ENCODE data around the gene RARB.

The RARB gene

GRCh38 chr3:25556447-25556846 is 128.4 kb downstream of the RARB start:
- FAIRE-seq = no peak

GRCh38 chr3:25557694-25558093 is 129.6 kb downstream of the RARB start:
- no peak for FAIRE-seq

DNA sequence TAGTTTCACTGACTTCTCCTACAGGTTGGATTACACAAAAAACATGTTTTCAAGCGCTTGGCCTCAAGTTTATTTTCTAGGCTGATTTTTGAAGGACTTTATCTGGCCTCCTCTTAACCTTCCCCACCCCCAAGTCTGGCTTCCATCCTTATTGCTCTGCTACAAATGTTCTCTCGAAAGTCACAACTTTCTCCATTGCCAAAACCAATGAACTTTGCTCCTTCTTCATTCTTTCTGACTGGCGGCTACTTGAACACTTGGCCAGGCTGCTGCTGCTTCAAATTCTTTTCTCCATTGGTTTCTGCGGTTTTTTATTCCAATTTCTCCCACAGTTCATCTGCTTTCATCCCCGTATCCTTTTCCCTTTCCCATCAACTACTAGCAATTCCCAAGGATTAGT is 130.1 kb downstream of the RARB start:
- no peak for FAIRE-seq

GRCh38 chr3:25558796-25559195 is 130.7 kb downstream of the RARB start:
- FAIRE-seq = no peak

- no peak for FAIRE-seq
Measured at GRCh38 chr3:25563601-25564000, 135.5 kb downstream of the RARB start.

DNA sequence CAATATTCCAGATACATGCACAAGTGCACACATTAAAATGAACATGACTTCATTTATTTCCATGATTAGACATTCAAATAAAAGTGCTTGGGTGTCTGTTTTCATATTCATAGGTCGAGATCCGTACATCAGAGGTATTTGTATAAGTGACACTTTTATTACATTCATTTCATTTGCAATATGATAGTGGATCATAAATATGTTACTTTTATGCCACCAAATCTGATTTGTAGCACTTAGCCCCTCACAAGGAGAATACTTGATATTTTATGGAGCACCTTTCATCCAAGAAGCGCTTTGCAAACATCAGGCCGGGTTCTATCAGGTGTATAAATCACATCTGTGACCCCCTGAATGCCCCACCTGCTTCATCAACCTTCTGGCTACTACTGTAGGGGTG is 136.0 kb downstream of the RARB start:
- FAIRE-seq = no peak

- no peak for FAIRE-seq
Measured at GRCh38 chr3:25565807-25566206, 137.7 kb downstream of the RARB start.

GRCh38 chr3:25566358-25566920 is 138.4 kb downstream of the RARB start:
- FAIRE-seq = no peak

GRCh38 chr3:25567388-25567787 is 139.3 kb downstream of the RARB start:
- FAIRE-seq = no peak

DNA sequence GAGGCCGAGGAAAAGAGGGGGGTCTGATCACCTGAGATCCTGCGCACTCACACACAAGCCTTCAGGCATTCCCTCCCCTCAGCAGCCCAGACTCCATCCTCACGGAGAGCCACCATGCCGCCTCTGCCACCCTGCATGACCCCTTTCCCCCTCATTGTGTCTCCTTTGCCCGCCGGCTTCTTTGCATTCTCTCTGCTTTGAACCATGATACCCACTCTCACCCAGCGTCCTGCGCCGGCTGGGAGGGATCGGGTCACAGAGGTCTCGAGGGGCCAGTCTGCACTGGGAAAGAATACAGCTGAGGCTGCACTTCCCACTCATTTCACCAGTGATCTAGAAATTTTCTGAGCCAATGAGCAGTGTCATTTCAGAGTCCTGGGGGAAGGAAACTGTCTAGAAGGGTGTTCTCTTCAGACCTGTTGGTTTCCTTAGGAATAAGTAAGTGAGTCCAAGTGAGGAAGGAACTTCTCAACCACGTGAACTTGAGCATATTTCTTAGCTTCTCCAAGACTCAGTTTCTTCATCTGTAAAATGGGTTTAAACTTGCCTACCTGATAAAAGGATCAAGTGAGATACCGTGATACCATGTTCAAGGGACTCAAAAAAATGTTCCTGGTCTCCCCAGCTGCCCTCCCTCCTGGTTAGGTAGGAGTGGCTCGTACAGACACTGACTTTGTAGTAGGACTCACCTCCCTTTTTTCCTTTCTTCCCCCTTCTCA is 139.9 kb downstream of the RARB start:
- no peak for FAIRE-seq

DNA sequence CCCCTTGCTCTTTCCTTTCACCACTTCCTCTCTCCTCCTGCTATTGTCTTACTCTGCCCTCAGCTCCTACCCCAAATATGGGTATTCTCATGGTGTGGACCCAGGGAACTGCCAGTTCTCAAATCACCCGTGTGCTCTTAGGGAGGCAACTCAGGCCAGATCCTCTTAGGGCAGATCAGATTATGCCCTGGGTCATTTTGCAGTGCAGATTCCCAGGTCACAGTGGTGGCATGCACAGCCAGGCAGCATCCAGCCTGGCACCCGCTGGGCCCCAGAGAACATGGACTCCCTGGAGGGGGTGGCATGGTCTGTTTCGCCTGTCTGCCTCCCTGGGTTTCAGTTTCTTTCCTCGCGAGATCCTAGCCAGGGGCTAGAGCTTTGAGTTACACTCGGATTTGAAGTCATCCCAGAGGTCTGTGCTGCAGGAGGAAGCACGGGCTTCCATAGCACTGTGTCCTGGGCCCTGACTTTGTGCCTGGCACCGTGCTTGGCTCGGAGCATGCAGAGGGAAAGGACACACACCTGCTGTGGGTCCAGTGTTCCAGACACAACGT is 140.5 kb downstream of the RARB start:
- no peak for FAIRE-seq

DNA sequence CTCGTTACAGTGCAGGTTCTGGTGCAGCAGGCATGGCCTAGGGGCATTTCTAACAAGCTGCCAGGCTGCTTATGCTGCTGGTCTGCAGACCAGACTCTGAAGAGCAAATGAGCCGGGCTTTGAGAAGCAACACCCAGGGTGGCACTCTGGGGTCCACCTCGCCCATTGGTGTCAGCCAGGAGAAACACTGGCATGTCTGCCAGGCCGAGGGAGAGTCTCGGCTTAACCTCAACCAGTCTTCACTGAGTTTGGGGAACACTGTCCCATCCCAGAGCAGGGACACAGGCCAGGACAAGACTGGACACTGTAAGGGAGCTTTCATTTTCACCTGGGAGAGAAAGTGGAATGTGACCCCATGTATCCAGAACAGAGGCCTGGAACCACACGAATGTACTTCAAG is 143.2 kb downstream of the RARB start:
- no peak for FAIRE-seq

DNA sequence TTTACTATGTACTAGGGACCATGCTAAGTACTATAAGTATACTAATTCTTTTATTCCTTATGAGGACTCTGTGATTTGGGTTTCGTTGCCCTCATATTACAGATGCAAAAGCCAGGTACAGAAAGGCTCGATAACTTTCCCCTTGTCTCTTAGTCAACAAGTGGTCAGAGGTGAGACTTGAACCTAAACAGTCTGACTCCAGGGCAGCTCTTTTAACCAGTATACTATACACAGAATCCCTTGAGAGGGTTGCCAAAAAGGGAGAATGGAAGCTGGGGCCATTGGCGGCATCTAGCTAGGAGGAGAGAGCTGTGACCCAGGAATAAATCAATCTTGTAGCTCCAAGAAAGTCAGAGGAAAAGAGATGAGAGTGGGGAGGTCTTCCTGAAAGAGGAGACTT is 144.3 kb downstream of the RARB start:
- FAIRE-seq = no peak

DNA sequence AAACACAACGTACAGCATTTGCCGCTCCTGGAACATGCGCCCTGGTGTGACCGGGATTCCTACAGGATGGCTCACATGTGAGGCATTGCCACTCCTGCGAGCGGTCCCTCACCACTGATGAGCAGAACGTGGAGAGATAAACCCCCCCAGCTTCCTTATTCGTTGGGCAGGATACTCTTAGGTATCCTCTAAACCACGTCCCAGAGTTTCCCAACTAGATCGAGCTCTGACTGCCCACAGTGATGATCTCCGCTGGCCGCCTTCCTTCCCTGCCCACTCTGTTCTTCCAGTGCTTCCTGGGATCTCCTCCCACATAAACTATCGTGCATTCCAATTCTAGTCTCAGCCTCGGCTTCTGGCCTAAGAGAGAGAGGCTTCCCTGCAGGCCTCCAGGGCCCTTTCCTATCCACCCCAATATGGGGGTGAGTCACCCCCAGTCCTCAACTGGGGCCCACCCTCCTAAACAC is 144.9 kb downstream of the RARB start:
- FAIRE-seq = no peak

- FAIRE-seq = no peak
Measured at GRCh38 chr3:25573386-25574171, 145.5 kb downstream of the RARB start.

GRCh38 chr3:25574172-25574765 is 146.2 kb downstream of the RARB start:
- FAIRE-seq = no peak

GRCh38 chr3:25575001-25575400 is 146.9 kb downstream of the RARB start:
- FAIRE-seq = no peak

- FAIRE-seq = no peak
Measured at GRCh38 chr3:25576146-25576545, 148.1 kb downstream of the RARB start.

- no peak for FAIRE-seq
Measured at GRCh38 chr3:25576831-25577454, 148.9 kb downstream of the RARB start.

- no peak for FAIRE-seq
Measured at GRCh38 chr3:25578059-25578458, 150.0 kb downstream of the RARB start.

DNA sequence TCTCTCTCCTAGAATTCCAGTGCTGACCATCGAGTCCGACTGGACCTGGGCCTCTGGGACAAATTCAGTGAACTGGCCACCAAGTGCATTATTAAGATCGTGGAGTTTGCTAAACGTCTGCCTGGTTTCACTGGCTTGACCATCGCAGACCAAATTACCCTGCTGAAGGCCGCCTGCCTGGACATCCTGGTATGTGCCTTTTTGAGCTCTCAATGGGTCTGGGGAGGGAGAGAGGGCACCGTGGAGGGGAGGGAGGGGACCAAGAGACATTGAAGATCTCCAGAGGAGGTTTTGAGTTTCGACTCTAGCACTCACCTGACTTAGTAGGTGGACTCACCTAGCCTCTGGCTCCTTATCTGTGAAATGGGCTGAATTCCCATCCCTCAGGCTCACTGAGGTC is 152.5 kb downstream of the RARB start:
- no peak for FAIRE-seq

- FAIRE-seq = no peak
Measured at GRCh38 chr3:25581335-25581734, 153.3 kb downstream of the RARB start.

DNA sequence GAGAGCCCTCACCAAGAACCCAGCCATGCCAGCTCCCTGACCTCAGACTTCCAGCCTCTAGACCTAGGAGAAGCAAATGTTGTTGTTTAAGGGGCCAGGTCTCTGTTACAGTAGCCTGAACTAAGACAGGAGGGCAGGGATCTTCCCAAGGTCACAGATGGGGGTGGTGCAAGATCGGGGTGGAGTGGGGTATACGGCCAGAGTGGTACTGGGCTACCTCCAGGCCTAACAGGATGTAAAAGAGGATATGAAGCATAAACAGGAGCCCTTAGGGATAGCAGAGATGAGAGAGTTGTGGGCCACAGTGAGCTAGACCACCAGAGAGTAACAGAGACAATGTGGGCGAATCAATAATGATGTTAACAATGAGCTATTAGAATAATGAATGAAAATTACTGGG is 153.8 kb downstream of the RARB start:
- no peak for FAIRE-seq

Data from TTC549 (cell line).